ENCODE measurements around the gene ZNF771. TPM values are rescaled to one million over a fixed set of nuclear protein-coding genes. Genes with fewer than 3 reads are reported as not detected.

ZNF771 gene
- total RNA-seq, 3 donors from 2014 or later (not counting 1 experiment from before 2014, with no cell fraction given), result 0.70 to 1.4 (median 1.4) TPM

DNA sequence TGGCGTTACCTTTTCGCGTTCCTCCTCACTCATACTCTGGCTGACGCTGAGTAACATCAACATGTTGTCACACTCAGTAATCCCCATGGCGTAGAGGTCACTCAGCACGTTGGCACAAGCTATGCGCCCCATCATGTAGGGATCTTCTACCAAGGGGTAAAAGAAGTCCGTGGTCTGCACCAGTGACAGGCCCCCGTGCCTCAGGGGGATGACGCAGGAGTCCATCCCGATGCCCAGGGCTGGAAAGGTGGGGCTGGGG lies 37.7 kb downstream of the ZNF771 start:
- no peak for ATAC-seq
- H3K9me3 Mint-ChIP-seq, result peaks cover 0 to 3% of the 10 kb centered on the region in 2 donors

DNA sequence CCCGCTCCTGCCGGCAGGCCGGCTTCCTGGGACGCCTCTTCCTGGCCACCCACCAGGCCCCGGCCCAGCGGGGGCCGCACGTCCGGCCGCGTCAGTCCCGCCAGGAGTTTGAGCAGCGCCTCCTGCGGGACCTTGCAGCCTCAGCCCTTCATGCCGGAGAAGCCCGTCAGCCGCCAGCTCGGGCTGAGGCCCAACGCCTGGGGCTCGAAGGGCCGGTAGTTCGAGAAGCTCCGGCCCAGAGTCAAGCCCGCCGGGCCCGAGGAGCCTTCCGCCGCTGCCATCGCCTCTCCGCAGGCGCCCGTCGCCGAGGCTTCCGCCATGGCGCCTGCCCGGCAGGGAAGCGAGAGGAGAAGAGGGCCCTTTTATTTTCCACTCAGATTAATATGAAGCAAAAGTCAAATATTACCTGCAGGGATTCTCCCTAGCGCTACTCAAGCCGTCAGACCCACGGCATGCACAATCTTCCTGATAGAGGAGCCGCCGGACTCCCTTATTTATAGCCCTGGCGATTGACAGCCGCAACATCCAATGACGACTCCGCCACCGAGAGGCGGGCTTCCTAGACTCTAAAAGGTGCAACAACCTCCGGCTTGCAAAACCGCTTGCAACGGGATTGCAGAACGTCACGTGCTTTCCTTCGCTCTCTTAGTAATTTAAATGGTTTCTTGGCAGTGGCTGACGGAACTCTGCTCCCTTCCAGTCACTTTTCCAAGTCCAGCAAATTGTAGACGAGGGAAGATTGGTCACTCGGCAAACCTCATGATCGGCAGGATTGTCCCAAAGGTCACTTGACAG lies 38.2 kb downstream of the ZNF771 start, which contains the start of gene SEPHS2:
SEPHS2 (minus strand) TSS at position 467 of the 795 bp plus-strand sequence; CDS start at position 320, 147 bp downstream.
- TF ChIP-seq, protein P1, sequence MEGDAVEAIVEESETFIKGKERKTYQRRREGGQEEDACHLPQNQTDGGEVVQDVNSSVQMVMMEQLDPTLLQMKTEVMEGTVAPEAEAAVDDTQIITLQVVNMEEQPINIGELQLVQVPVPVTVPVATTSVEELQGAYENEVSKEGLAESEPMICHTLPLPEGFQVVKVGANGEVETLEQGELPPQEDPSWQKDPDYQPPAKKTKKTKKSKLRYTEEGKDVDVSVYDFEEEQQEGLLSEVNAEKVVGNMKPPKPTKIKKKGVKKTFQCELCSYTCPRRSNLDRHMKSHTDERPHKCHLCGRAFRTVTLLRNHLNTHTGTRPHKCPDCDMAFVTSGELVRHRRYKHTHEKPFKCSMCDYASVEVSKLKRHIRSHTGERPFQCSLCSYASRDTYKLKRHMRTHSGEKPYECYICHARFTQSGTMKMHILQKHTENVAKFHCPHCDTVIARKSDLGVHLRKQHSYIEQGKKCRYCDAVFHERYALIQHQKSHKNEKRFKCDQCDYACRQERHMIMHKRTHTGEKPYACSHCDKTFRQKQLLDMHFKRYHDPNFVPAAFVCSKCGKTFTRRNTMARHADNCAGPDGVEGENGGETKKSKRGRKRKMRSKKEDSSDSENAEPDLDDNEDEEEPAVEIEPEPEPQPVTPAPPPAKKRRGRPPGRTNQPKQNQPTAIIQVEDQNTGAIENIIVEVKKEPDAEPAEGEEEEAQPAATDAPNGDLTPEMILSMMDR (IDR thresholded peaks at IDR 0.05), result peak; percentile 34
- H3K27ac ChIP-seq (ENCODE audit: low read length), result peak within 1 kb of the TSS; percentile 91
- peaks cover 36 to 38% of the 10 kb centered on the region in 2 donors for H3K4me1 Mint-ChIP-seq
- H3K27me3 Mint-ChIP-seq (ENCODE audit: low read depth in 2 of 2), result no peaks in the 10 kb centered on the region
- peak within 1 kb of the TSS; percentile 96 for H3K4me3 Mint-ChIP-seq
- peaks cover 7% of the 10 kb centered on the region for H3K36me3 Mint-ChIP-seq
- no peaks in the 10 kb centered on the region for H3K27me3 ChIP-seq (ENCODE audit: control insufficient read depth, insufficient read depth, low read length)
- no peaks in the 10 kb centered on the region for H3K9me3 ChIP-seq (ENCODE audit: control insufficient read depth, insufficient read depth, low read length)
- peak within 1 kb of the TSS; percentile 87 for H3K4me3 ChIP-seq (ENCODE audit: low read length)
- H3K27ac Mint-ChIP-seq, result peak within 1 kb of the TSS; percentile 94 to 95
- H3K36me3 ChIP-seq (ENCODE audit: control insufficient read depth, insufficient read depth, low read length), result peaks cover 4% of the 10 kb centered on the region
- DNase-seq, result peak; percentile 94 to 97
- peaks cover 44% of the 10 kb centered on the region for H3K4me1 ChIP-seq (ENCODE audit: control insufficient read depth, insufficient read depth, low read length)
- intact Hi-C loops (cut with micrococcal nuclease), result loop anchor here (1.0 kb wide), 1 partner anchor 15 kb away; the partner anchor contains the start of gene DCTPP1
- peaks cover 0 to 3% of the 10 kb centered on the region in 2 donors for H3K9me3 Mint-ChIP-seq
- 1% methylated on average over 59 of the region's 59 CpGs for whole genome bisulfite sequencing (ENCODE audit: insufficient coverage)
- peak; percentile 86 to 91 (median 90) for ATAC-seq

More for the DNA sequence above, 37.7 kb downstream of the ZNF771 start:
- H3K36me3 Mint-ChIP-seq, result peaks cover 7% of the 10 kb centered on the region
- no peak for DNase-seq
- 32% methylated on average over 11 of the region's 11 CpGs for WGBS (ENCODE audit: insufficient coverage)
- Histone ChIP-seq H3K4me3 (ENCODE audit: low read length) (peak overlapping the region; percentile 87), H3K9me3 (ENCODE audit: control insufficient read depth, insufficient read depth, low read length) (no peaks in the 10 kb centered on the region), H3K4me1 (ENCODE audit: control insufficient read depth, insufficient read depth, low read length) (peaks cover 39% of the 10 kb centered on the region), H3K27me3 (ENCODE audit: control insufficient read depth, insufficient read depth, low read length) (no peaks in the 10 kb centered on the region), H3K36me3 (ENCODE audit: control insufficient read depth, insufficient read depth, low read length) (peaks cover 4% of the 10 kb centered on the region), H3K27ac (ENCODE audit: low read length) (peak overlapping the region; percentile 91)
- TF ChIP-seq, protein P1 (IDR thresholded peaks at IDR 0.05), result no peak
- peak overlapping the region; percentile 7 to 94 for H3K27ac Mint-ChIP-seq
- peak overlapping the region; percentile 96 for H3K4me3 Mint-ChIP-seq
- H3K27me3 Mint-ChIP-seq (ENCODE audit: low read depth in 2 of 2), result no peaks in the 10 kb centered on the region
- H3K4me1 Mint-ChIP-seq, result peaks cover 31 to 33% of the 10 kb centered on the region in 2 donors
- intact Hi-C loops (cut with micrococcal nuclease), result loop anchor here (1.0 kb wide), 1 partner anchor 15 kb away; the partner anchor contains the start of gene DCTPP1

DNA sequence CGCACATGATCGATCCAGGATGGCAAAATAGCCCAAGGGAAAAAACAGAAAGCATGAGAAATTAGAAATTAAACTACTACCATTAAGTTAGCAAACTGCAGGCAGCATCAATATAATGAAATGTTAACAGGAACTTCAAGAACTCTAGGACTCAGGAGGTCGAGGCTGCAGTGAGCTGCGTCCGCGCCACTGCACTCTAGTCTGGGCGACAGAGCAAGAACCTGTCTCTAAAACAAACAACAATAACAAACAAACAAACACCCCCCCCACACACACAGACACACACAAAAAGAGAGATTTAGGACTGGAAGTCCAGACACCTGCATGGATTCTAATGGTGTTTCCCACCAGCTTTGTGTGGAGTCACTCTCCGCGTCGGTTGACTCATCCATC lies 38.8 kb downstream of the ZNF771 start:
- intact Hi-C loops (cut with micrococcal nuclease), result no loop called here
- Mint-ChIP-seq H3K4me3 (peak overlapping the region; percentile 96), H3K36me3 (peaks cover 7% of the 10 kb centered on the region), H3K4me1 (peaks cover 42 to 43% of the 10 kb centered on the region in 2 donors), H3K9me3 (peaks cover 0 to 3% of the 10 kb centered on the region in 2 donors), H3K27me3 (ENCODE audit: low read depth in 2 of 2) (no peaks in the 10 kb centered on the region), H3K27ac (peak overlapping the region; percentile 94 to 95)
- TF ChIP-seq, protein P1 (IDR thresholded peaks at IDR 0.05), result no peak
- WGBS (ENCODE audit: insufficient coverage), result 76% methylated on average over 7 of the region's 10 CpGs
- peak overlapping the region; percentile 87 for H3K4me3 ChIP-seq (ENCODE audit: low read length)
- peaks cover 4% of the 10 kb centered on the region for H3K36me3 ChIP-seq (ENCODE audit: control insufficient read depth, insufficient read depth, low read length)
- peak overlapping the region; percentile 91 for H3K27ac ChIP-seq (ENCODE audit: low read length)
- no peaks in the 10 kb centered on the region for H3K9me3 ChIP-seq (ENCODE audit: control insufficient read depth, insufficient read depth, low read length)
- peaks cover 50% of the 10 kb centered on the region for H3K4me1 ChIP-seq (ENCODE audit: control insufficient read depth, insufficient read depth, low read length)
- DNase-seq (no peak), ATAC-seq (no peak)
- H3K27me3 ChIP-seq (ENCODE audit: control insufficient read depth, insufficient read depth, low read length), result no peaks in the 10 kb centered on the region
